ENCODE data around the gene LYRM4.

Gene LYRM4

DNA sequence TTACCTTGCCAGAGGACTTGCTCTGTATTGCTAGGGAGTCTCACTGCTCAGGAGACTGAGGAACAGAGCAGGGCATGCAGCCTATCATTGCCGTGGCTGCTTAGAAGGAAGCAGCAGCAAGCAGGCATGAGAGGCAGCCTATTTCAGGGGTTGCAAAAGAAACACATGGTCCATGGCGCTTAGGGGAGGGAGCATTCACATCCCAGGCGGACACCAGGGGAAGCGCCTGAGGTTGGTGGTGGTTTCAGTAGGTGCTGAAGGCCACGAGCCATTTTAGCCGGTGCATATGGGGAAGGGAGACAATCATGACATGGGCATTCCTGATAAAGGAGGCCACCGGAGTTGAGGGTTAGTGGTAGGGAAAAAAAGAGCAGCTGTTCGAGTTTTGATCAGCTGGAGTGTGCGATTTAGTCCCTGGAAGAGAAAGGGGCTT lies 21.5 kb upstream of the LYRM4 start:
- no peak for DNase-seq (ENCODE audit: low spot score)
- no peaks in the 10 kb centered on the region for H3K4me1 ChIP-seq (ENCODE audit: insufficient read depth, poor library complexity, severe bottlenecking)

DNA sequence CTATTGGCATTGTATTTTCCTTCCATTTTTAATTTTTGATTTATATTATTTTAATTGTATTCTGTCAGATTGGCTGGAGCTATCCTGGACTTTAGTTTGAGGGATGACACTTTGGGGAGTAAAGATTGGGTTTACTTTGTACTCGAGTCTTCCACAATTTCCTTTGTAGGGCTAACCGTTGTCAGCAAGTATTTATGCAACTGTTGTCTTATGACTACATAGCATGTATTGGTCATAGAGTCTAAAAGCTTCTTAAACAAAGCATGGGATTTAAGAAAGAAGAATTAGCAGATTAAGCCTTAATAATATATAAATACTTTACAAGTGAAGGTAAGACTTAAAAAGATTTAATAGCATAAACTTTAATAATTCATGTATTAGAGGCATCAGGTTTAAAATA lies 20.2 kb upstream of the LYRM4 start:
- TF ChIP-seq, protein P1, sequence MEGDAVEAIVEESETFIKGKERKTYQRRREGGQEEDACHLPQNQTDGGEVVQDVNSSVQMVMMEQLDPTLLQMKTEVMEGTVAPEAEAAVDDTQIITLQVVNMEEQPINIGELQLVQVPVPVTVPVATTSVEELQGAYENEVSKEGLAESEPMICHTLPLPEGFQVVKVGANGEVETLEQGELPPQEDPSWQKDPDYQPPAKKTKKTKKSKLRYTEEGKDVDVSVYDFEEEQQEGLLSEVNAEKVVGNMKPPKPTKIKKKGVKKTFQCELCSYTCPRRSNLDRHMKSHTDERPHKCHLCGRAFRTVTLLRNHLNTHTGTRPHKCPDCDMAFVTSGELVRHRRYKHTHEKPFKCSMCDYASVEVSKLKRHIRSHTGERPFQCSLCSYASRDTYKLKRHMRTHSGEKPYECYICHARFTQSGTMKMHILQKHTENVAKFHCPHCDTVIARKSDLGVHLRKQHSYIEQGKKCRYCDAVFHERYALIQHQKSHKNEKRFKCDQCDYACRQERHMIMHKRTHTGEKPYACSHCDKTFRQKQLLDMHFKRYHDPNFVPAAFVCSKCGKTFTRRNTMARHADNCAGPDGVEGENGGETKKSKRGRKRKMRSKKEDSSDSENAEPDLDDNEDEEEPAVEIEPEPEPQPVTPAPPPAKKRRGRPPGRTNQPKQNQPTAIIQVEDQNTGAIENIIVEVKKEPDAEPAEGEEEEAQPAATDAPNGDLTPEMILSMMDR (IDR thresholded peaks at IDR 0.05; ENCODE audit: poor library complexity, severe bottlenecking) = no peak
- H3K27ac ChIP-seq (ENCODE audit: poor library complexity, severe bottlenecking) = no peak overlapping the region
- no peaks in the 10 kb centered on the region for H3K36me3 ChIP-seq (ENCODE audit: low read depth)
- H3K9me3 ChIP-seq (ENCODE audit: severe bottlenecking) = no peaks in the 10 kb centered on the region
- ATAC-seq (ENCODE audit: low read depth) = no peak
- DNase-seq (ENCODE audit: low spot score) = no peak
- H3K27me3 ChIP-seq (ENCODE audit: insufficient read depth, poor library complexity, severe bottlenecking) = no peaks in the 10 kb centered on the region
- no peaks in the 10 kb centered on the region for H3K4me1 ChIP-seq (ENCODE audit: insufficient read depth, poor library complexity, severe bottlenecking)
- H3K4me3 ChIP-seq (ENCODE audit: severe bottlenecking) = no peak overlapping the region

More for the DNA sequence above, 21.5 kb upstream of the LYRM4 start:
- Histone ChIP-seq H3K4me3 (ENCODE audit: severe bottlenecking) (no peak overlapping the region), H3K27ac (ENCODE audit: poor library complexity, severe bottlenecking) (no peak overlapping the region), H3K9me3 (ENCODE audit: severe bottlenecking) (no peaks in the 10 kb centered on the region), H3K36me3 (ENCODE audit: low read depth) (no peaks in the 10 kb centered on the region), H3K27me3 (ENCODE audit: insufficient read depth, poor library complexity, severe bottlenecking) (no peaks in the 10 kb centered on the region)
- no peak for ATAC-seq (ENCODE audit: low read depth)
- TF ChIP-seq, protein P1 (IDR thresholded peaks at IDR 0.05; ENCODE audit: poor library complexity, severe bottlenecking) = no peak

DNA sequence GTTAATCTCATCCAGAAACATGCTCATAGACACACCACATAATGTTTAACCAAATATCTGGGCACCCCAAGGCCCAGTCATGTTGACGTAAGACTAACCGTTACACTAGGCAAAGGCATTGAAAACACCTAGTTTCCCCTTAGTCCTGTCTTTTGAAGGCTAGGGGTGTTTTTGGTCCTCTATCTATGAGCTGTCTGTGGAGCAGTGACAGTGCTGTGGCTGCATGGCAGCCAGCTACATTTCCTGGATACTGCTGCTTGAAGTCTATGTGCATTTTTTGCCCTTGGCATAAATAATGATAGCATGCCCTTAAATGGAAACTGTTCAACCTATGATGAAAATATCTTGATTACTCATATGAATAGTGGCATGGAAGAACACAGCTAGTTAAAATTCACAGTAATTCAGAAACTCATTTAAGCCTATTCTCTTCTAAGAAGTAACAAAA lies 19.2 kb upstream of the LYRM4 start:
- Histone ChIP-seq H3K4me3 (ENCODE audit: severe bottlenecking) (no peak overlapping the region), H3K27ac (ENCODE audit: poor library complexity, severe bottlenecking) (no peak overlapping the region), H3K36me3 (ENCODE audit: low read depth) (no peaks in the 10 kb centered on the region), H3K9me3 (ENCODE audit: severe bottlenecking) (no peaks in the 10 kb centered on the region), H3K4me1 (ENCODE audit: insufficient read depth, poor library complexity, severe bottlenecking) (no peaks in the 10 kb centered on the region), H3K27me3 (ENCODE audit: insufficient read depth, poor library complexity, severe bottlenecking) (no peaks in the 10 kb centered on the region)
- TF ChIP-seq, protein P1 (IDR thresholded peaks at IDR 0.05; ENCODE audit: poor library complexity, severe bottlenecking) = no peak
- ATAC-seq (ENCODE audit: low read depth) (no peak), DNase-seq (ENCODE audit: low spot score) (no peak)

DNA sequence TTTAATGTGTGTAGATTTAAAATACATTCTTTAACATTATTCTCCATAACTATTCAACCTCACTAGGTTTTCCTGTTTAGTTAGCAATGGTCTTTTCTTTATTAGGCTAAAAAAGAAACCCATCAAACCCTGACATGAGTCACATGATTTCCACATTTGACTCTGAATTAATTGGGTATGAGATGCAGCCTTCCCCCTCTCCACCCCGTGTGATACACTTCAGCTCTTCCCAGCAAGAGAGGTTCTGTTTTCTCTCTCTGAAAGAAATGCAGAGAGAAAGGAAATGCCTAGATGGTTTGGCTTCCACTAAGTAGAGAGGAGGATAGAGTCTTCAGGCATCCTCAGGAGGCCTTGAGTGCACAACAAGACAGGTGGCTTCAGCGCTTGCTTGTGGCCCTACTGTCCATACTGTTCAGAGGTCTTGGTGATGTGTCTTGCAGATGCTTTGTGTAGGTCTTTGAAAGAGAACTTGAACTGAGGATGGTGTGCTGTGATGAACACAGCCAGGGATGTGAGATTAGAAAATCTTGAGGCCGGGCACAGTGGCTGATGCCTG lies 17.9 kb upstream of the LYRM4 start:
- H3K4me1 ChIP-seq (ENCODE audit: insufficient read depth, poor library complexity, severe bottlenecking) = no peaks in the 10 kb centered on the region
- H3K36me3 ChIP-seq (ENCODE audit: low read depth) = no peaks in the 10 kb centered on the region
- ATAC-seq (ENCODE audit: low read depth) (no peak), DNase-seq (ENCODE audit: low spot score) (no peak)
- TF ChIP-seq, protein P1 (IDR thresholded peaks at IDR 0.05; ENCODE audit: poor library complexity, severe bottlenecking) = no peak
- H3K27me3 ChIP-seq (ENCODE audit: insufficient read depth, poor library complexity, severe bottlenecking) = no peaks in the 10 kb centered on the region
- no peaks in the 10 kb centered on the region for H3K9me3 ChIP-seq (ENCODE audit: severe bottlenecking)
- H3K4me3 ChIP-seq (ENCODE audit: severe bottlenecking) = no peak overlapping the region
- H3K27ac ChIP-seq (ENCODE audit: poor library complexity, severe bottlenecking) = no peak overlapping the region

DNA sequence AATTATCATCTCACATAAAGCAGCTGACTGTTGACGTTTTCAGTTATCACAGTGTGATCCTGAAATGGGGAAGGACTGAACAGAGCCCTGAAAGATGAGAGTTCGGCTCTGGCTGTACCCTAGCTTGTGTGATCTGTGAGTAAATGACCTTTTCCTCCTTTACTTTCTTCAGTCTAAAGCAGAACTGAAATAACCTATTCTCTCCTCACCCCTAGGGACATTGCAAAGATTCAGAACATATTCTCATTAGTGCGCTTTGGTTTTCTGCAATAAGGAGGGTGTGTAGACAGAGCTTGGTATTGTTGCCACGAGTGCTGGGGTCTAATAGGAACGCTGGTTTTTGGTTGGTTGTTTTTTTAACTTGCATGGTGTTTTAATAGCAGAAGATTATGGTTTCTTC lies 17.3 kb upstream of the LYRM4 start:
- no peak overlapping the region for H3K27ac ChIP-seq (ENCODE audit: poor library complexity, severe bottlenecking)
- DNase-seq (ENCODE audit: low spot score) (no peak), ATAC-seq (ENCODE audit: low read depth) (no peak)
- H3K4me1 ChIP-seq (ENCODE audit: insufficient read depth, poor library complexity, severe bottlenecking) = no peaks in the 10 kb centered on the region
- no peak overlapping the region for H3K4me3 ChIP-seq (ENCODE audit: severe bottlenecking)
- H3K27me3 ChIP-seq (ENCODE audit: insufficient read depth, poor library complexity, severe bottlenecking) = no peaks in the 10 kb centered on the region
- no peaks in the 10 kb centered on the region; the same call in 1 of the 2 replicates for H3K36me3 ChIP-seq (ENCODE audit: low read depth)
- TF ChIP-seq, protein P1 (IDR thresholded peaks at IDR 0.05; ENCODE audit: poor library complexity, severe bottlenecking) = no peak
- H3K9me3 ChIP-seq (ENCODE audit: severe bottlenecking) = no peaks in the 10 kb centered on the region

Measured in RWPE2 (cell line).